Measurements from ENCODE around the gene GBF1.

GRCh38 chr10:102240467-102241031, 4.8 kb upstream of the GBF1 start:
- TF ChIP-seq CTCF (IDR thresholded peaks at IDR 0.05; ENCODE audit: low read depth, low read length, missing input control) = no peak
- TF ChIP-seq ATF3 (IDR thresholded peaks at IDR 0.05) = no peak
- no peak for TF ChIP-seq SP1 (IDR thresholded peaks at IDR 0.05)
- no peak for TF ChIP-seq REST (IDR thresholded peaks at IDR 0.05)
- no peak for TF ChIP-seq EGR1 (IDR thresholded peaks at IDR 0.05; ENCODE audit: low read depth in 2 of 2)
- TF ChIP-seq ZBTB33 (IDR thresholded peaks at IDR 0.05) = no peak
